Hair follicle dermal papilla cell (primary cell): Measurements from ENCODE around the gene MDM4. TPM values are rescaled to one million over a fixed set of nuclear protein-coding genes. Genes with fewer than 3 reads are reported as not detected.

Experiments used
- small RNA-seq: library from RNA; depleted of rRNA; stranded (forward); fragments of <200 nt; gene quantifications from one replicate; pipeline ENCODE3, GENCODE V24; 2012
- total RNA-seq: library from RNA; depleted of rRNA; stranded (reverse); fragments of >200 nt; gene quantifications from 2 replicates; pipeline ENCODE4 v1.2.3, GENCODE V29; 2012

MDM4 gene, protein sequence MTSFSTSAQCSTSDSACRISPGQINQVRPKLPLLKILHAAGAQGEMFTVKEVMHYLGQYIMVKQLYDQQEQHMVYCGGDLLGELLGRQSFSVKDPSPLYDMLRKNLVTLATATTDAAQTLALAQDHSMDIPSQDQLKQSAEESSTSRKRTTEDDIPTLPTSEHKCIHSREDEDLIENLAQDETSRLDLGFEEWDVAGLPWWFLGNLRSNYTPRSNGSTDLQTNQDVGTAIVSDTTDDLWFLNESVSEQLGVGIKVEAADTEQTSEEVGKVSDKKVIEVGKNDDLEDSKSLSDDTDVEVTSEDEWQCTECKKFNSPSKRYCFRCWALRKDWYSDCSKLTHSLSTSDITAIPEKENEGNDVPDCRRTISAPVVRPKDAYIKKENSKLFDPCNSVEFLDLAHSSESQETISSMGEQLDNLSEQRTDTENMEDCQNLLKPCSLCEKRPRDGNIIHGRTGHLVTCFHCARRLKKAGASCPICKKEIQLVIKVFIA
- 36.9 and 50.3 TPM in 2 replicates for total RNA-seq

DNA sequence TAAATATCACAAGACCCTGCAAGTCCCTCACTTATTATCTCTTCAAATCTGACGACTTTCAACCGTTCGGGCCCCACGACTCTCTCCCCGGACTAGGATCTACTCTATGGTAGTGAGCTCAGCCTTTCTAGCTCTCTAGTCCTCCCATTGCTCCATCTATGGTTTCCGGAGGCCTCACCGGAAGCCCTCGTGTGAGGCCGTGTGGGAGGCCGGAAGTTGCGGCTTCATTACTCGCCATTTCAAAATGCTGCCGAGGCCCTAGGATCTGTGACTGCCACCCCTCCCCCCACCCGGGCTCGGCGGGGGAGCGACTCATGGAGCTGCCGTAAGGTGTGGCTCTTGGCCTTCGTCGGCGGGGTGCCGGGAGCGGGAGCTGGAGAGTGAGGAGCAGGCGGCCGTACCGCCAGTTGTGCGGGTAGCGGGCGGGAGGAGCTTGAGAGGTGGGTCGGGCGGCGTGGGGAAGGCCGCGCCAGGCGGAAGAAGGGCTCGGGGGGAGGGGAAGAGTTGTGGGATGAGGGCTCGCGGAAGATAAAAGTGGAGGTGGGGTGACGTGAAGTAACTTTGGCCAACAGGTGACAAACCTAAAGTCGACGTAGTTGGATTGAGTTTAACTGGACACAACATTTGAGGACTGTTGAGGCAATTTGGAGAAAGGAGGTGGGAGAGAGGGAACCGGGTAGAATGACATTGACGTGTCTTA is at the start of gene MDM4:
Gene MDM4, plus strand, starts transcription at position 227 of the 700 bp plus-strand sequence. CDS start 9,113 bp downstream, outside the sequence.

DNA sequence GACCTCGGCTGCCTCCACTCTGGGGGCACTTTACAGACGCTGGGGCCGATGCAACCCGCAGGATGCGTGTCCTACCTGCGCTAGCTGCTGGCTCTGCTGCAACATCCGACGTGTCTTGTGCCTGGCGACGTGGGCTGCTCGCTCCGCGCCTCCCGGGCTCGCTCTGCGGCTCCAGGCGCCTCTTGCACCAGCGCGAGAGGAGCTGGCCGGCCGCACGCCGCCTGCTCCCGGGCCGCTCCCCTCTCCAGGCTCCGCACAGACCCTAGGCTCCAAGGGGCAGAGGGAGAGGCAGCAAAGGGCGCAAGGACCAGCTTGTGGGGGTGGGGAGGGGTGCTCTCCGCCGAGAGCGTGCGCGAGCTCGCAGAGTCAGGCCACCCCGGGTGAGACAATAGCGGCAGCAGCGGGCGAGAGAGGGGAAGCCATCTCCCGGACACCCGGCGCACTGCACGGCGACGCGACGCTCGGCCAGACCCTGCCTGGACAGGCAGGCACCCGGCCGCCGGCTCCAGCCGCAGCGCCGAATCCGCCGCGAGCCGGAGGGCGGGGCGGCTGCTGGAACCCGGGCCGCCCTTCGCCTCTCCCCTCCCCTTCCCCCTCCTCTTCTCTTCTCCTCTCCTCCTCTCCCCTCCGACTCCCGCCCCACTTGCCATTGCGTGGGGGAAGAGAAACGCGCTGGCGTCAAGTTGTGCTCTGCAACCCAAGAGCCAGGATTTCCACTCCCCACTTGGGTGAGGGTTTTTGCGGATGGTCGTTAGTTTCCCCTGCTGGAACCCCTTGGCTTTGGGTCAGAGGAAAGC is 21.7 kb upstream of the MDM4 start, which contains the start of gene PIK3C2B:
Gene PIK3C2B, minus strand, starts transcription at position 525 of the 797 bp plus-strand sequence. CDS start 25,003 bp downstream, outside the sequence.

Small RNA genes lying within 50 kb of the gene (small RNA-seq; reads per million reads assigned to genes)
- gene RNA5SP74 = 6.8 reads per million, percentile 85 among the genes with 10 or more reads in this experiment

Other genes with a start within 250 kb of the MDM4 start
- gene PLEKHA6, start 156.5 kb upstream of the MDM4 start, total RNA-seq = 0.12 and 0.32 TPM in 2 replicates
- 27.2 and 33.8 TPM in 2 replicates for gene PPP1R15B, start 104.6 kb upstream of the MDM4 start, total RNA-seq
- gene PIK3C2B, start 21.6 kb upstream of the MDM4 start, total RNA-seq = 1.6 and 1.9 TPM in 2 replicates
- gene LRRN2, start 169.3 kb downstream of the MDM4 start, total RNA-seq = not detected in 2 replicates